GM10248 (cell line): Measurements from ENCODE around the gene MYOG.

Source experiments
- CTCF ChIA-PET: fragments of 300-600 bp; sonication (Branson Sonifier 250); formaldehyde crosslinking; extraction: SDS; loops from one replicate; lab custom pipeline; 2021; ENCODE audit warnings: antibody characterized with exemption; lab: Yijun Ruan, JAX
- POLR2A ChIA-PET: fragments of 350-650 bp; sonication (Branson Sonifier 250); formaldehyde crosslinking; extraction: SDS; loops from one replicate; lab custom pipeline; 2020; ENCODE audit warnings: antibody characterized with exemption; lab: Yijun Ruan, JAX
- DNase-seq: peaks from one replicate; pipeline ENCODE4 v3.0.0; 2012; ENCODE audit errors: extremely low spot score
- CTCF ChIP-seq: IDR thresholded peaks from 2 replicates; pipeline ENCODE4 v1.5.1; 2012; ENCODE audit warnings: mild to moderate bottlenecking, low read depth; ENCODE audit errors: extremely low read depth, missing control alignments, control extremely low read depth

MYOG gene

GRCh38 chr1:203086992-203087763, 1.4 kb upstream of the MYOG start:
- no peak for TF ChIP-seq CTCF
- POLR2A ChIA-PET: no interaction called here
- CTCF ChIA-PET: interaction anchor here (1.2 kb wide), 1 partner anchor 16 kb away, joined by 3 read pairs; no protein-coding TSS in a partner anchor
- no peak for DNase-seq

GRCh38 chr1:203084588-203085527, 954 bp downstream of the MYOG start:
- ChIA-PET CTCF (interaction anchor here (0.8 to 3.4 kb wide), 17 partner anchors 8 to 185 kb away, joined by 3 to 24 read pairs (median 4); no protein-coding TSS in a partner anchor), POLR2A (no interaction called here)
- peak; percentile 49 for TF ChIP-seq CTCF
- peak; percentile 69 for DNase-seq

GRCh38 chr1:203083463-203083921, 2.3 kb downstream of the MYOG start:
- CTCF ChIA-PET: interaction anchor here (0.7 to 3.4 kb wide), 14 partner anchors 11 to 381 kb away, joined by 3 to 24 read pairs (median 4); no protein-coding TSS in a partner anchor
- no peak for TF ChIP-seq CTCF
- no peak for DNase-seq
- POLR2A ChIA-PET: no interaction called here

GRCh38 chr1:203082571-203083462, 3.0 kb downstream of the MYOG start:
- DNase-seq: no peak
- CTCF ChIA-PET: interaction anchor here (0.7 to 3.4 kb wide), 11 partner anchors 11 to 381 kb away, joined by 3 to 24 read pairs (median 5); no protein-coding TSS in a partner anchor
- POLR2A ChIA-PET: no interaction called here
- TF ChIP-seq CTCF: no peak

GRCh38 chr1:203082231-203082505, 3.6 kb downstream of the MYOG start:
- no peak for DNase-seq
- ChIA-PET POLR2A (no interaction called here), CTCF (interaction anchor here (0.8 to 2.4 kb wide), 2 partner anchors 24 to 185 kb away, joined by 3 to 9 read pairs; no protein-coding TSS in a partner anchor)
- TF ChIP-seq CTCF: no peak
